Islet of Langerhans (tissue), 1 donor: ENCODE results near the gene APRT.
"Not testable (repeated sequence)": the region's sequence is repeated elsewhere in the genome, so short reads cannot be mapped to it uniquely, and the experiment has no call there.

Experiments
- FAIRE-seq: peaks from one replicate; lab custom pipeline; 2011; peaks lifted over from hg19 to GRCh38; lab: Jason Lieb, UNC

The APRT gene

GRCh38 chr16:88806491-88807111, 5.1 kb downstream of the APRT start:
- FAIRE-seq, result no peak

- no peak for FAIRE-seq
Measured at GRCh38 chr16:88805887-88806393, 5.8 kb downstream of the APRT start.

DNA sequence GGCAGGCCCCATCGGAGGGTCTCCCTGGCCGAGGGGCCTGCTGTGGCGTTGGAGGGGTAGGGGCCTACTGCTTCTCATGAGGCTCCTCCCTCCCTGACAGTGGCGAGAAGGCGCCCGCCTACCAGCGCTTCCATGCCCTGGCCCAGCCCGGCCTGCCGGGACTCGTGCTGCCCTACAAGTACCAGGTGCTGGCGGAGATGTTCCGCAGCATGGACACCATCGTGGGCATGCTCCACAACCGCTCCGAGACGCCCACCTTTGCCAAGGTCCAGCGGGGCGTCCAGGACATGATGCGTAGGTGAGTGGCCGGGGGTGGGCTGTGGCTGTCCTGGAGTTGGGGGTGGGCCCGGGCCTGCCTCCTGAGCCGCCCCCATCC, 6.4 kb downstream of the APRT start:
- FAIRE-seq, result no peak

GRCh38 chr16:88804552-88805339, 7.0 kb downstream of the APRT start:
- FAIRE-seq, result no peak

- FAIRE-seq, result no peak
Measured at GRCh38 chr16:88804173-88804551, 7.6 kb downstream of the APRT start.

GRCh38 chr16:88803264-88803987, 8.3 kb downstream of the APRT start, which contains the start of gene CDT1:
Gene CDT1 (plus strand): TSS chr16:88803789. CDS start chr16:88803832, 43 bp downstream.
- no peak for FAIRE-seq

DNA sequence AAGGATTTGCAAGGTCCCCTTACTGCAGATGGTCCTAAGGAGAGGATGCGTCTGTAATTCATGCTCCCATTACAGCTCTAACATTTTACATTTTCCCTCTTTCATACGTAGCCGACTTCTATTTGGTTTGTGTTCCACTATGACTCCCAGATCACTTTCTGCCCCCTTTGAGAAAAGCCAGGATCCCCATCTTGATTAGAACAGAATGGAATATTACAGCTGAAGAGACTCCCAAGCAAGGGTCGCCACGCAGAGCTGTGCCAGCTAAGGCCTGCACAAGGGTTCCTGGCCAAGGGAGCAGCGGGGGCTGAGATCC, 11.5 kb downstream of the APRT start:
- FAIRE-seq, result no peak

GRCh38 chr16:88799569-88800276, 12.0 kb downstream of the APRT start:
- no peak for FAIRE-seq

DNA sequence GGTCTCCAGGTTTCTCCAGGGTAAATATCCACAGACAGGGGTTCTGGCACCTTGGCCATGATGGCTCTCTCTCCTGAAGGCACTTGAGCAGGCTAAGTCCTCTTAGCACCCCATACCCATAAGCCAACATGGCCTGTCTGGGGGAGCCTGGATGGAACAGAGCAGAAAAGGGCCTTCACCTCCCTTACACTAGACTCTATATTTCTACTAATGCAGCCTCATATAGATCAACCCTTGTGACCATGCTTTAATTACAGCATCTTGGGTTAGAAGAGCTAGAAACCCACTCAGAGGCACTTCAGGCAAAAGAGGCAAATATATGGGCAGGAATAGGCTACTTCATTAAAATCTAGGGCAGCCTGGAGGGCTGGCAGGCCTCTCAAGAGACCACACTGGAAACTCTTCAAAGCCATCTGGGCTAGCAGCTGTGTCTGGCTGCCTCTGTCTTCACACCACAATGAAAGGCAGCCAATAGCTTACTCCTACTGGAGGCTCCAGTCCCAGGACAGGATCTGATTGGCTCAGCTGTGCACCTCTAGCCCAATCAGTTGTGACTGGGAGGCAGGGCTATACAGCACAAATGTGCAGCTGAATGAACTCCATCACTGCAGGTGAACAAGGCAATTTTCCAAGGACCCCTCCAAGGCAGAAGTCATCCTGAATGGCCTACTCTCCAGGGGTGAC, 12.8 kb downstream of the APRT start:
- FAIRE-seq, result no peak

DNA sequence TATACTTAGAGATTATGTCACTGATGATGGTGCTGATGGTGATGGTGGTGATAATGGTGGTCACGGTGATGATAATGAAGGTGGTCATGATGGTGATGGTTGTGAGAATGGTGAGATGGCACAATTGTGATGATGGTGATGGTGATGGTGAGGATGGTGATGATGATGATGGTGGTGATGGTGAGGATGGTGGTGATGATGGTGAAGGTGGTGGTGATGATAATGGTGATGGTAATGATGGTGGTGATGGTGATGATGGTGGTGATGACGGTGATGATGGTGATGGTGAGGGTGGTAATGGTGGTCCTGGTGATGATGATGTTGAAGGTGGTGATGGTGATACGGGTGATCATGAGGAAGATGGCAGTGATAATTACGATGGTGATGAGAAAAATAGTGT, 13.7 kb downstream of the APRT start:
- no peak for FAIRE-seq

- FAIRE-seq, result no peak
Measured at GRCh38 chr16:88796278-88796677, 15.4 kb downstream of the APRT start.

- no peak for FAIRE-seq
Measured at GRCh38 chr16:88793251-88793954, 18.3 kb downstream of the APRT start.

GRCh38 chr16:88792668-88793250, 19.0 kb downstream of the APRT start:
- no peak for FAIRE-seq

DNA sequence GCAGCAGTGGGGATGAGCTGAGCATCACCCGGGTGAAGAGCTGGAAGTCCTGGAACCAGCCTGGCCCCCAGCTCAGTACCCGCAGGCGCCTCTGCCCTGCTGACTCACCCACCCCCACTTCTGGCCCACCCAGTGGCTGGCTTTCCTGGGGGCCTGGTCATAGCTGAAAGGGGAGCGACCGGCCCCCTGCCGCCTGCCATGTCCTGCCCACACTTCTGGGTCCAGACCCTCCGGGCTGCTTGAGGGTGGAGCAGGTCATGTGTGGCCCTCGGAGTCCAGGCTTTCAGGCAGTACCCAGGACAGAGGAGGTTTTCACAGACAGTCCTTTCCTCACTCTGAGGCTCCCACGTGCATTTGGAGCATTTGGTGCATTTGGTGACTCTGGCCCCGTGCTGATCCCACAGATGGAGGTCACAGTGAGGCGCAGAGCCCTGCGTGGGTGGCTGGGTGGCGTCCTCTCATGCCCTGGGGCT, 19.6 kb downstream of the APRT start:
- no peak for FAIRE-seq

GRCh38 chr16:88790312-88791211, 21.2 kb downstream of the APRT start:
- no peak for FAIRE-seq

GRCh38 chr16:88789594-88789993, 22.1 kb downstream of the APRT start:
- FAIRE-seq, result no peak

GRCh38 chr16:88788749-88789148, 23.0 kb downstream of the APRT start:
- FAIRE-seq, result not testable (repeated sequence)

- FAIRE-seq, result no peak
Measured at GRCh38 chr16:88787579-88788314, 24.0 kb downstream of the APRT start.
